MM.1S (cell line): Measurements from ENCODE around the gene CYP27C1.

ENCODE experiments used
- DNase-seq: peaks from one replicate; pipeline ENCODE4 v3.0.0-alpha.2; 2015
- H2AFZ ChIP-seq: fragments of 300-600 bp; sonication (generic); 2 replicates; pipeline ENCODE4 v1.6.0; 2016; ENCODE audit warnings: antibody characterized with exemption, low read length
- H3F3A ChIP-seq: fragments of 300-600 bp; sonication (generic); 2 replicates; pipeline ENCODE4 v1.6.1; 2016; ENCODE audit warnings: mild to moderate bottlenecking, antibody characterized with exemption, low read length, moderate library complexity, mixed read lengths; ENCODE audit not compliant: insufficient read depth
- H3K27ac ChIP-seq: fragments of 300-600 bp; sonication (generic); 2 replicates; pipeline ENCODE4 v1.5.1; 2016; ENCODE audit warnings: mild to moderate bottlenecking, low read length
- H3K27me3 ChIP-seq: fragments of 300-600 bp; sonication (generic); replicated peaks from 2 replicates; pipeline ENCODE4 v1.6.0; 2016; ENCODE audit warnings: low read length; ENCODE audit not compliant: insufficient read depth
- H3K36me3 ChIP-seq: fragments of 300-600 bp; sonication (generic); replicated peaks from 2 replicates; pipeline ENCODE4 v1.6.1; 2016; ENCODE audit warnings: mild to moderate bottlenecking, low read length, mixed read lengths; ENCODE audit not compliant: insufficient read depth
- H3K4me1 ChIP-seq: fragments of 300-600 bp; sonication (generic); 2 replicates; pipeline ENCODE4 v1.6.1; 2016; ENCODE audit warnings: low read length, mixed read lengths
- H3K4me2 ChIP-seq: fragments of 300-600 bp; sonication (generic); 2 replicates; pipeline ENCODE4 v1.6.0; 2016; ENCODE audit warnings: low read depth, low read length
- H3K4me3 ChIP-seq: fragments of 300-600 bp; sonication (generic); 2 replicates; pipeline ENCODE4 v1.5.1; 2016; ENCODE audit warnings: low read length, mixed read lengths
- H3K79me2 ChIP-seq: fragments of 300-600 bp; sonication (generic); 2 replicates; pipeline ENCODE4 v1.6.1; 2016; ENCODE audit warnings: mixed run types, low read length, mixed read lengths
- H3K9ac ChIP-seq: fragments of 300-600 bp; sonication (generic); 2 replicates; pipeline ENCODE4 v1.6.1; 2016; ENCODE audit warnings: low read length, mixed read lengths
- H3K9me2 ChIP-seq: fragments of 300-600 bp; sonication (generic); replicated peaks from 2 replicates; pipeline ENCODE4 v1.6.1; 2016; ENCODE audit warnings: mild to moderate bottlenecking, low read length, mixed read lengths; ENCODE audit not compliant: insufficient read depth
- H3K9me3 ChIP-seq: fragments of 300-600 bp; sonication (generic); replicated peaks from 2 replicates; pipeline ENCODE4 v1.6.1; 2016; ENCODE audit warnings: mild to moderate bottlenecking, low read length, mixed read lengths; ENCODE audit not compliant: insufficient read depth
- H4K20me1 ChIP-seq: fragments of 300-600 bp; sonication (generic); 2 replicates; pipeline ENCODE4 v1.6.1; 2016; ENCODE audit warnings: mild to moderate bottlenecking, low read length, moderate library complexity, mixed read lengths; ENCODE audit not compliant: insufficient read depth
- CTCF ChIP-seq: fragments of 300-600 bp; sonication (generic); IDR thresholded peaks from 2 replicates; pipeline ENCODE4 v1.5.1; 2016; ENCODE audit warnings: antibody characterized with exemption, low read length, mixed read lengths
- EZH2 ChIP-seq: fragments of 300-600 bp; sonication (generic); optimal IDR thresholded peaks from 2 replicates; pipeline ENCODE3; 2017; ENCODE audit warnings: low read depth, mild to moderate bottlenecking, antibody characterized with exemption, low read length, mixed read lengths
- EZH2phosphoT487 ChIP-seq: fragments of 300-600 bp; sonication (generic); IDR thresholded peaks from 2 replicates; pipeline ENCODE4 v1.6.1; 2018; ENCODE audit warnings: antibody characterized with exemption, low read length

The CYP27C1 gene

GRCh38 chr2:127170452-127171197 lies 49.5 kb downstream of the CYP27C1 start:
- Histone ChIP-seq H3K79me2 (no peaks in the 10 kb centered on the region), H3K9ac (no peak overlapping the region), H3K36me3 (no peaks in the 10 kb centered on the region), H3K27ac (no peak overlapping the region), H3K27me3 (no peaks in the 10 kb centered on the region), H3K4me3 (no peak overlapping the region), H3K4me1 (no peaks in the 10 kb centered on the region), H4K20me1 (no peaks in the 10 kb centered on the region), H3K4me2 (no peak overlapping the region), H3F3A (no peaks in the 10 kb centered on the region), H3K9me2 (no peaks in the 10 kb centered on the region), H3K9me3 (no peaks in the 10 kb centered on the region), H2AFZ (no peak overlapping the region)
- TF ChIP-seq CTCF, result no peak
- DNase-seq, result no peak

- Histone ChIP-seq H3K27ac (no peak overlapping the region), H3K4me3 (no peak overlapping the region), H3K27me3 (no peaks in the 10 kb centered on the region), H3K36me3 (no peaks in the 10 kb centered on the region), H3K9ac (no peak overlapping the region), H3K4me1 (no peaks in the 10 kb centered on the region), H2AFZ (no peak overlapping the region), H3F3A (no peaks in the 10 kb centered on the region), H3K9me2 (no peaks in the 10 kb centered on the region), H3K79me2 (no peaks in the 10 kb centered on the region), H3K9me3 (no peaks in the 10 kb centered on the region), H3K4me2 (no peak overlapping the region), H4K20me1 (no peaks in the 10 kb centered on the region)
- no peak for TF ChIP-seq CTCF
- TF ChIP-seq EZH2, result no peak
- TF ChIP-seq EZH2phosphoT487, result no peak
- no peak for DNase-seq
Observed at GRCh38 chr2:127170021-127170420, 50.1 kb downstream of the CYP27C1 start.

GRCh38 chr2:127169066-127169660 lies 50.9 kb downstream of the CYP27C1 start:
- TF ChIP-seq EZH2 (no peak), EZH2phosphoT487 (no peak), CTCF (no peak)
- Histone ChIP-seq H3K9me3 (no peaks in the 10 kb centered on the region), H3K79me2 (no peaks in the 10 kb centered on the region), H4K20me1 (no peaks in the 10 kb centered on the region), H3F3A (no peaks in the 10 kb centered on the region), H2AFZ (no peak overlapping the region), H3K36me3 (no peaks in the 10 kb centered on the region), H3K27ac (no peak overlapping the region), H3K27me3 (no peaks in the 10 kb centered on the region), H3K4me2 (no peak overlapping the region), H3K4me3 (no peak overlapping the region), H3K4me1 (no peaks in the 10 kb centered on the region), H3K9ac (no peak overlapping the region), H3K9me2 (no peaks in the 10 kb centered on the region)
- no peak for DNase-seq
